GM10248 (cell line): ENCODE results near the gene WDR72.

Experiments used
- CTCF ChIA-PET: fragments of 300-600 bp; sonication (Branson Sonifier 250); formaldehyde crosslinking; extraction: SDS; loops from one replicate; lab custom pipeline; 2021; ENCODE audit warnings: antibody characterized with exemption; lab: Yijun Ruan, JAX
- POLR2A ChIA-PET: fragments of 350-650 bp; sonication (Branson Sonifier 250); formaldehyde crosslinking; extraction: SDS; loops from one replicate; lab custom pipeline; 2020; ENCODE audit warnings: antibody characterized with exemption; lab: Yijun Ruan, JAX
- DNase-seq: peaks from one replicate; pipeline ENCODE4 v3.0.0; 2012; ENCODE audit errors: extremely low spot score
- CTCF ChIP-seq: IDR thresholded peaks from 2 replicates; pipeline ENCODE4 v1.5.1; 2012; ENCODE audit warnings: mild to moderate bottlenecking, low read depth; ENCODE audit errors: extremely low read depth, missing control alignments, control extremely low read depth

The WDR72 gene

GRCh38 chr15:53522991-53523390 lies 236.5 kb downstream of the WDR72 start:
- no peak for TF ChIP-seq CTCF
- DNase-seq = no peak
- ChIA-PET POLR2A (no interaction called here), CTCF (no interaction called here)

GRCh38 chr15:53520996-53521395 lies 238.5 kb downstream of the WDR72 start:
- POLR2A ChIA-PET = no interaction called here
- no peak for TF ChIP-seq CTCF
- CTCF ChIA-PET = no interaction called here
- no peak for DNase-seq

GRCh38 chr15:53513431-53513830 lies 246.0 kb downstream of the WDR72 start:
- DNase-seq = no peak
- POLR2A ChIA-PET = no interaction called here
- no peak for TF ChIP-seq CTCF
- CTCF ChIA-PET = no interaction called here

- ChIA-PET POLR2A (no interaction called here), CTCF (no interaction called here)
- TF ChIP-seq CTCF = no peak
- DNase-seq = no peak
Observed at GRCh38 chr15:53512029-53512428, 247.4 kb downstream of the WDR72 start.

GRCh38 chr15:53511175-53511574 lies 248.3 kb downstream of the WDR72 start:
- TF ChIP-seq CTCF = no peak
- ChIA-PET CTCF (no interaction called here), POLR2A (no interaction called here)
- no peak for DNase-seq

GRCh38 chr15:53506370-53506769 lies 253.1 kb downstream of the WDR72 start:
- ChIA-PET POLR2A (no interaction called here), CTCF (no interaction called here)
- DNase-seq = no peak
- no peak for TF ChIP-seq CTCF

- DNase-seq = no peak
- CTCF ChIA-PET = no interaction called here
- POLR2A ChIA-PET = no interaction called here
- TF ChIP-seq CTCF = no peak
Observed at GRCh38 chr15:53498996-53499395, 260.5 kb downstream of the WDR72 start.
